Fibroblast of skin of left quadriceps (primary cell): ENCODE data around the gene RPRD1B.
"Not testable (repeated sequence)": the region's sequence is repeated elsewhere in the genome, so short reads cannot be mapped to it uniquely, and the experiment has no call there.

ENCODE experiments used
- DNase-seq, 2 experiments: peaks; one replicate each; pipeline ENCODE4 v3.0.0-alpha.2; 2013; ENCODE audit warnings: low read depth in 2 of 2

The RPRD1B gene

GRCh38 chr20:38073307-38074071, 39.9 kb downstream of the RPRD1B start:
- DNase-seq = peak; percentile 92

GRCh38 chr20:38075161-38075998, 41.8 kb downstream of the RPRD1B start:
- DNase-seq = no peak

- no peak for DNase-seq
Measured at GRCh38 chr20:38076548-38076947, 43.0 kb downstream of the RPRD1B start.

- DNase-seq = no peak
Measured at GRCh38 chr20:38078084-38078483, 44.5 kb downstream of the RPRD1B start.

GRCh38 chr20:38079353-38079752, 45.8 kb downstream of the RPRD1B start:
- no peak for DNase-seq

- DNase-seq = no peak
Measured at GRCh38 chr20:38081575-38081974, 48.0 kb downstream of the RPRD1B start.

GRCh38 chr20:38082894-38083293, 49.3 kb downstream of the RPRD1B start:
- DNase-seq = no peak

GRCh38 chr20:38083338-38084048, 49.9 kb downstream of the RPRD1B start:
- no peak for DNase-seq

- peak; percentile 72 to 73 for DNase-seq
Measured at GRCh38 chr20:38084425-38084951, 50.9 kb downstream of the RPRD1B start.

GRCh38 chr20:38085026-38085425, 51.5 kb downstream of the RPRD1B start:
- no peak for DNase-seq

GRCh38 chr20:38089500-38089899, 56.0 kb downstream of the RPRD1B start:
- DNase-seq = no peak

GRCh38 chr20:38090061-38090460, 56.5 kb downstream of the RPRD1B start:
- no peak for DNase-seq

GRCh38 chr20:38091441-38092216, 58.1 kb downstream of the RPRD1B start:
- no peak for DNase-seq

GRCh38 chr20:38092260-38092857, 58.8 kb downstream of the RPRD1B start:
- no peak for DNase-seq

GRCh38 chr20:38092915-38093314, 59.4 kb downstream of the RPRD1B start:
- no peak for DNase-seq

GRCh38 chr20:38093641-38094077, 60.1 kb downstream of the RPRD1B start:
- no peak for DNase-seq

GRCh38 chr20:38094373-38094891, 60.9 kb downstream of the RPRD1B start:
- peak in 1 of 2 experiments; percentile 36 for DNase-seq

- no peak for DNase-seq
Measured at GRCh38 chr20:38095017-38095686, 61.6 kb downstream of the RPRD1B start.

- no peak for DNase-seq
Measured at GRCh38 chr20:38098952-38099351, 65.4 kb downstream of the RPRD1B start.

GRCh38 chr20:38102206-38102605, 68.7 kb downstream of the RPRD1B start:
- DNase-seq = not testable (repeated sequence)
